ENCODE measurements around the gene BAIAP2L2.

BAIAP2L2 gene

DNA sequence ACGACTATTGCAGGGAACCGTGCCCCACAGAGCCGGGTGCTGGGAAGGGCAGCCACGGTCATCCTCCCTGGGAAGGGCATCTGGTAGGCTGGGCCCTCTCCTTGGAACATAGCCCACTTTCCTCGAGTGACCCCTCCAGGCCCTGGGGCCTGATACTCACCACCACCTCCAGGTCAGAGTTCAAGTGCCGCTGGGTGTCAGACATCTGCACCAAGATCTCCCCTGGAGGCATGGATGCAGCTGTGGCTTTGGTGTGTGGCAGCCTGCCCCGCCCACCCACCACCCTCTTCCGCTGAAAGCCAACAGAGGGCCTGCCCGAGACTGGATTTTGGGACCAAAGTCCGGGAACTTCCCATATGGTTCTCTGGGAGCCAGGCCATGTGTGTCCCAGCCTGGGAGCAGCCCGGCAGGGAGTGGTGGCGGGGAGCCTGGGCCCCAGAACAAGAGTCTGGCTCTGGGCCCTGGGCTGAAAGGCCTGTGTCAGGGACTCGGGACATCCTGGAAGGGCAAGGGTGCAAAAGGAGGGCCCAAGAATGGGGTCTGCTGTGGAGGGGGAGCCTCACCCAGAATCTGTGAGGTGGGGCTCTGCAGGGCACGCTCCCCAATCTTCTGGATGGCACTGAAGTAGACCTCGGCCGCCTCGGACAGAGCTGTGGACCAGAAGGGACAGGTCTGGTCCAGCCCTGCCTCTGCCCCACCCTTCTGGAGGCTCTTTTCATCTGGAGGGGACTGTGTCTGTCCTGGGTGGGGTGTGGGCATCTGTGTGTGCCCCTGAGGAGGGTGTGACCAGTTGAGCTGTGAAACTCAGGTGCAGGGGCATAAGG lies 2.6 kb downstream of the BAIAP2L2 start:
- DNase-seq, result no peak
- no peak for TF ChIP-seq GATA1 (IDR thresholded peaks at IDR 0.05; ENCODE audit: low read depth, low read length)
- TF ChIP-seq POLR2A (IDR thresholded peaks at IDR 0.05; ENCODE audit: low read length), result no peak

DNA sequence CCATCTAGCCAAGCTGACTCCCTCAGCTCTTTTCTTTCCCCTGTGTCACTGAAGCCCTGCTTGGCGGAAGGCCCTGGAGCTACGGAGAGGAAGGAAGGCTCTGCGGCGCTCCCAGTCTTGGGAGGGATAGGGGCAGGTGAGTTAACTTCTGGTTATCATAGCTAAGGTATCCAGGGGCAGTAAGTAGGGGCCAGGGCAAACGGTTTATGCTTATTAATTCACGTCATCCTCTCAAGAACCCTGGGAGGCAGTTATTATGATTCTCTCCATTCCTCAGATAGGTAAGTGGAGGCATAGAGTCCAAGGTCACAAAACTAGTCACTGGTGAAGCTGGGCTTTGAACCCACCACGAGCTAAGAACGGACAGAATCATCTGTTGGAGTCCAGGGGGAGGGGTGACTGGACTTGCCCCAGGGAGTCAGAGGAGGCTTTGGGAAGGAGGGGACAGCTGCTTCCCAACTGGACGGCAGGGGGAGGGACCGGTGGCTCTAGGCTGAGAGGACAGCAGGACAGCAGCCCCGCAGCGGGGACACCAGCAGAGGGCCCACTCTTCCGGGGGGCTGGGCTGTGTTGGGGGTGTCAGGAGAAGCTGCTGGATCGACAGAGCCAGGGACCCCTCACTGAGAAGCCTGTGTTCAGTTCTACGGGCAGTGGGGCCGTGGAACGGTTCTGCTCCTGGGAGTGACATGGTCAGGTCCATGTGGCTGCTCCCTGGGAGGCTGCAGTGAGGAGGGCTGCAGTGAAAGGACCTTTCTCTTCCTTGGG lies 3.5 kb downstream of the BAIAP2L2 start:
- TF ChIP-seq GATA1 (IDR thresholded peaks at IDR 0.05; ENCODE audit: low read depth, low read length) (no peak), POLR2A (IDR thresholded peaks at IDR 0.05; ENCODE audit: low read length) (no peak)
- DNase-seq, result no peak

DNA sequence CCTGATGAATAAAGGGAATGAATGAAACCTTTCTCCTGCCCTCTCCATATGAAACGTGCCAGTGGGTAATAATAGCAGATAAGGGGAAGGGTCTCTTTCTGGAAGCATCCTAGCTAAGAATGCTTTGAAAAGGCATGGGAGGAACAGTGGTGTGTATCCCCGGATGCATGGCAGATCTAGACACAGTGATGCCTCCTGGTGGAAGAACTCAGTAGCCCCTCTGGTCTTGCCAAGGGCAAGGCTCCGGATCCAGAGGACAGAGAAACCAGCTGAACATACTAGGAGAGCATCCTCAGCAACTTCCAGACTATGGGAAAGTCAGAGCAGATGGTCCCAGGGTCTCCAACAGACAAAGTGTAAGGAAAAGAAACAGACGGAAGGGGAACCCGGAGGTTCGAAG lies 6.4 kb downstream of the BAIAP2L2 start:
- TF ChIP-seq POLR2A (IDR thresholded peaks at IDR 0.05; ENCODE audit: low read length), result no peak
- no peak for TF ChIP-seq GATA1 (IDR thresholded peaks at IDR 0.05; ENCODE audit: low read depth, low read length)
- peak; percentile 20 to 28 for DNase-seq

DNA sequence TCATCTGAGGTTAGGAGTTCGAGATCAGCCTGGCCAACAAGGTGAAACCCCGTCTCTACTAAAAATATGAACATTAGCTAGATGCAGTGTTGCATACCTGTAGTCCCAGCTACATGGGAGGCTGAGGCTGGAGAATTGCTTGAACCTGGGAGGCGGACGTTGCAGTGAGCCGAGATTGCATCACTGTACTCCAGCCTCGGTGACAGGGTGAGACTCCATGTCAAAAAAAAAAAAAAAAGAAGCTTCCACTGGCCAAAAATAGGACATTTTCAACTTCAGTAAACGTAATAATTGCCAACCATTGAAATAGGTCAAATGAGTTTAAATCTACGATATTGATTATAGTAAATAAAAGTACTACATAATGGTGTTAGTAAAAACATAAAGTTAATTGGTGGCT lies 6.8 kb downstream of the BAIAP2L2 start:
- no peak for TF ChIP-seq POLR2A (IDR thresholded peaks at IDR 0.05; ENCODE audit: low read length)
- no peak for DNase-seq

DNA sequence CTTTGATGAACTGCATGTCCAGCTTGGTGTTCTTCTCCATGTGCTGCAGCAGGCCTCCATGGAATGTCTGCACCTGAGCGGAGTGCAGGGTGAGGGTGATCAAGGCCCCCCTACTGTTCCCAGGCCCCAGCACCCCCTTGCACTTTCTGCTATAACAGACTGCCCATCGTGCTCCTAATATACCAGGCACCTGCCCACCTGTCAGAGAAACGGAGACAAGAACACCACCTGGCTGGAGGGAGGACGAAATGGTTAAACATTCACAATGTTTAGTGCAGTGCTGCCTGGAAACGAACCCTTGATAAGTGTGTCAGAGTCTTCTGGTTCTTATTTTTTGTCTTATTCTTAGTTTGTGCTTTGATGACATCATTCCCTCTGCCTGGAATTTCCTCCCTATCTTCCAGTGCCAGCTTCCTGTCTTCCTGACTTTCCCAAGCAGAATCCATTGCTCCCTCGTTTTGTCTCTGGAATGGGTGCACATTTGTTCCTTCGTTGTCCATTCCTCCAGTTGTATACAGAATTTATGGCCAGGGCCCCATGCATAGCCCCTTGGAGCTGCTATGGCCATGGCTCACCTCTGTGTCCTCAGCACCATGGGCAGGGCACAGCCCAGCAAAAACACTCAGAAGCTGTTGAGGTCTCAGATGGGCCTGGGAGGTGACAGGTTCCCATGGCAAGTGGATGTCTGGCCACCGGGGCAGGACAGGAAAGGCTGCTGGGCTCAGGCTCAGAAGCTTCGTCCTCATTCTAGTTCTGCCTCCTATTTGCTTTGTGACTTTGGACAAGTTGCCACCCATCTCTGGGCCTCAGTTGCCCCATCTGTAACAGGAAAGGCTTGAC lies 11.9 kb downstream of the BAIAP2L2 start:
- no peak for DNase-seq

DNA sequence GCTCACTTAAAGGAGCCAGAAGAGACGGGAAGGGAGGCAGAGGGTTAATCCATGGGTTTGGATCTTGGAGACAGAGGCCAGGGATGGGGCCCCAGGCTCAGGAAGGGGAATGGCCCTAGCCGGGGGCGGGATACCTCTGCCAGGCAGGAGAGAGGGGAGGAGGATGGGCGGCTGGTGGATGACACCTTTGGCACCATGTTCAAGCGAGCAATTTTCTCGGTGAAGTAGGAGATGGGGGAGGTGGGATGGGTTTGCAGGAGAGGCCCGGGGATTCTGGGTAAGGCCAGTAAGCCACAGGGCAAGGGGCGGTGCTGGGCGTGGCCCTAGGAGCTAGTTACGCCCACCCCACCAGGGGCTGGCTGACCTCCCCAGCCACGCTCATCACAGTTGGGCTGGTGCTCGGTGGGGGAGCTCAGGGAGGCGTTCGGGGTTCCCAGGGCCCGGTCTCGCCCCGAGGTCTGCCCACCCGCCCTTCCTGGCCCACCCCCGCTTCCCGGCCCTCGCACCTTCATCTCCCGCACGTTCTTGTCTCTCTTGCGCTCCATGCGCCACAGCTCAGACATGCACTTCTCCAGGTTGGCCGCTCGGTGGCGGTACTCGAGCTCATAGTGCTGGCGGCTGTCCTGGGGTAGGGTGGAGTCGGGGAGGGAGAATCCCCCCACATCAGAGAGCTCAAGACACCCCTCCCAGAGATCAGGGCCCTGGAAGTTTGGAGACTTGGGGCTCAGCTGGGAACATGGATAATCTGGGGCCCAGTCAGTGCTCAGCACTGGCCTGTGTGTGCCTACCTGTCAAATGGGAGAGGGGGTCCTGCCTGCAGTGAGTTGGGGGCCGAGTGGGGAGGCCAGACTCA lies 12.7 kb downstream of the BAIAP2L2 start:
- DNase-seq, result peak; percentile 54 to 58
- TF ChIP-seq POLR2A (IDR thresholded peaks at IDR 0.05; ENCODE audit: low read length), result no peak
- TF ChIP-seq GATA1 (IDR thresholded peaks at IDR 0.05; ENCODE audit: low read depth, low read length), result no peak

More for the DNA sequence above, 11.9 kb downstream of the BAIAP2L2 start:
- TF ChIP-seq POLR2A (IDR thresholded peaks at IDR 0.05; ENCODE audit: low read length), result no peak
- no peak for TF ChIP-seq GATA1 (IDR thresholded peaks at IDR 0.05; ENCODE audit: low read depth, low read length)

DNA sequence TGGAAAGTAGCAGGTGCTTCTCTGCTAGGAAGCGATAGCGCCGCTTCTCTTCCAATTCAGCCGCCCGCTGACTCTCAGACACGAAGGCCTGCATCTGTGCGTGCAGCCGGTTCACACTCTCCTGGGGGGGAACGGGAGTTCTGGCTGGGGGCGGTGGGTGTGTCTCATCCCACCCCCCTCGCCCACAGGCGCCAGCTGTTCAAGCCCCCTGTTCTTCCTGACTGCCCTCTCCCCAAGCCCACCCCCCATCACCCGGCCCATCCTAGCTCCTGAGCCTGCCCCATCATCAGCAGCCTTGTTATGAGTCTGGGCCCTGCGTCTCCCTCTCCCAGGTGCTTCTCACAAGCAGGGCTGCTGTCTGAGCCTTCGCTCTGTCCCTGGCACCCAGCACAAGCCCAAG lies 13.4 kb downstream of the BAIAP2L2 start:
- no peak for DNase-seq
- TF ChIP-seq GATA1 (IDR thresholded peaks at IDR 0.05; ENCODE audit: low read depth, low read length) (no peak), POLR2A (IDR thresholded peaks at IDR 0.05; ENCODE audit: low read length) (no peak)

DNA sequence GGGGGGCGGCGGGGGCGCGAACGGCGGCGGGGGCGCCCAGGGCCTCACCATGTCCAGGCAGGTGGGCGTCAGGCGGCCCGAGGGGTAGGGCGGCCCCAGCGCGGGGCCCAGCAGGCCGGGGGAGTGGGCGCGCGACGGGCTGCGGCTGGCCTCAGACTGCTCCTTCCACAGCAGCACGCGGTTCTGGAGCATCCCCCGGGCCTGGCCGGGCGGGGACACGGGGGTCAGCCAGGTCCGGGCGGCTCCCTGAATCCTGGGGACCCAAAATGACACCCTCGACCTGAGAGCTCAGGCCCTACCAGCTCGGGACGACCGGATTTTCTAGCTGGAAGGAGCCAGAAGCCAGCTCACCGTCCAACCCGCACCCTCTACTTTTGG lies 21.0 kb downstream of the BAIAP2L2 start:
- TF ChIP-seq POLR2A (IDR thresholded peaks at IDR 0.05; ENCODE audit: low read length), result no peak
- no peak for TF ChIP-seq GATA1 (IDR thresholded peaks at IDR 0.05; ENCODE audit: low read depth, low read length)
- no peak for DNase-seq

DNA sequence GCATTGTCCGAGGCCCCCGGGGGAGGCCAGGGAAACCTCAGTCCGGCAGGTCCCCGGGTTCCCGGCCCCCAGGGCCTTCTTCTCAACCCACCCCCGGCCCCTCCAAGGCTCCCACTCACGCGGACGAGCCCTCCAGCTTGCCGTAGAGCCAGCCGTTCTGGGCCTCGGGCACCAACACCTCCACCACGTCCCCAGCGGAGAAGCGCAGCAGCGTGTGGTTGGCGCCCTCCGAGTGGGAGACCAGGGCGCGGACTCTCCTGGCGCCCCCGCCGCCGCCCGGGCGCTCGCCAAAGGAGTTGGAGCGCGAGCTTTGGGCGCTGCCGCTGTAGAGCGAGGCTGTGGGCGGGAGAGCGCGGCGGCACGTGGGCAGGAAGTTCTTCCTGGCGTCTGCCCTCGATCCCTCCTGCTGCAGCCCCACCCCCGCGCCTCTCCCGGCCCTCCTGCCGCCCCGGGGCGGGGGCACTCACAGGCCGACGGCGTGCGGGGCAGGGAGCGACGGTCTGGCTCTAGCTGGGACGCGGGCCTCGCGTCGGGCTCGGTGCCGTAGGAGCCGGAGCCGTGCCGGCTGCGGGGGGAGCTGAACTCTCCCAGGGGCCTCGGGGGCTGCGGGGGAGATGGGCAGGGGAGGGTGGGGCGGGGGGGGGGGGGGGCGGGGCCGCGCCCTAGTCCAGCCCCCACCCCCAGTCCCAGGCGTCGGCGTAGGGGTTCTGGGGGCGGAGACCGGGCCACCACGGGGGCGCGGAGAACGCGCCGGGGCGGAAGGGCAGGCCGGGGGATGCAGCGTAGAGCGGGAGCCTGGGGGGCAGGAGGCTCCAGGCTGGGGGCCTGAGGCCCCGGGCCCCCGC lies 21.6 kb downstream of the BAIAP2L2 start:
- DNase-seq, result no peak
- TF ChIP-seq GATA1 (IDR thresholded peaks at IDR 0.05; ENCODE audit: low read depth, low read length) (no peak), POLR2A (IDR thresholded peaks at IDR 0.05; ENCODE audit: low read length) (no peak)

DNA sequence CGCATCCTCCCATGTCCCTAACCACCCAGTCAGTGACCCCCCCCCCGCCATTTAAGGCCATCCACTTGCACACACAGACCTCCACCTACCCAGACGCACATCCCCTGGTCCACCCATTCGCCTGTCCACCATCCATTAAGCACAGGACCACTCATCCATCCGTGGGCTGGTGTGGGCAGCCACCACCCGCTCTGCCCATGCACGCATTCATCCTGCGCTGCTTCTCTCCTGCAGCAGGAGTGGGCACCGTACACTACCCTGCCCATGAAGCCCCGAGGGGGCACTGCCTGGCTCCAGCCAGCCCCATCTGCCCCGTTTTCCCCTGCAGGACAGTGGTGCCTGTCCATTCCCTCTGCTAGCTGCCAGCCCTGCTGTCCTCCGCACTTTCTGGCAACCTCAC lies 22.6 kb downstream of the BAIAP2L2 start:
- DNase-seq, result no peak
- TF ChIP-seq POLR2A (IDR thresholded peaks at IDR 0.05; ENCODE audit: low read length) (no peak), GATA1 (IDR thresholded peaks at IDR 0.05; ENCODE audit: low read depth, low read length) (no peak)

DNA sequence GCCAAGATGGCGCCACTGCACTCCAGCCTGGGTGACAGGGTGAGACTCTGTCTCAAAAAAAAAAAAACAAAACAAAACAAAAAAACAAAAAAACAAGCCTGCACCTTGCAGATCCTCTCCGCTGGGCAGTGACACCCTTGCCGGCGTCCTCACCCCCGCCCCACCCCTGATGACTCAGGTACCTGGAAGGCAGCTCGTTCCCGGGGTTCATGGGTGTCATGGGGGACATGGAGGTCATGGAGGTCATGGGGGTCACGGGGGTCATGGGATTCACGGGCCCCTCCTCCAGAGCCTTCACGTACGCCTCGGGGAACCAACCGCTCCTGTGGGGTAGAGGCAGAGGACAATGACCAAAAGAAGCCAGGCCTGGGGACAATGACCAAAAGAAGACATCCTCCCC lies 23.5 kb downstream of the BAIAP2L2 start:
- TF ChIP-seq GATA1 (IDR thresholded peaks at IDR 0.05; ENCODE audit: low read depth, low read length) (no peak), POLR2A (IDR thresholded peaks at IDR 0.05; ENCODE audit: low read length) (no peak)
- DNase-seq, result no peak
